Eye (tissue), 1 donor: ENCODE measurements around the gene SKI.

Experiments used
- DNase-seq: peaks from one replicate; pipeline ENCODE4 v3.0.0-alpha.2; 2015

Gene SKI

GRCh38 chr1:2345297-2346075, 117.4 kb downstream of the SKI start:
- DNase-seq = no peak

DNA sequence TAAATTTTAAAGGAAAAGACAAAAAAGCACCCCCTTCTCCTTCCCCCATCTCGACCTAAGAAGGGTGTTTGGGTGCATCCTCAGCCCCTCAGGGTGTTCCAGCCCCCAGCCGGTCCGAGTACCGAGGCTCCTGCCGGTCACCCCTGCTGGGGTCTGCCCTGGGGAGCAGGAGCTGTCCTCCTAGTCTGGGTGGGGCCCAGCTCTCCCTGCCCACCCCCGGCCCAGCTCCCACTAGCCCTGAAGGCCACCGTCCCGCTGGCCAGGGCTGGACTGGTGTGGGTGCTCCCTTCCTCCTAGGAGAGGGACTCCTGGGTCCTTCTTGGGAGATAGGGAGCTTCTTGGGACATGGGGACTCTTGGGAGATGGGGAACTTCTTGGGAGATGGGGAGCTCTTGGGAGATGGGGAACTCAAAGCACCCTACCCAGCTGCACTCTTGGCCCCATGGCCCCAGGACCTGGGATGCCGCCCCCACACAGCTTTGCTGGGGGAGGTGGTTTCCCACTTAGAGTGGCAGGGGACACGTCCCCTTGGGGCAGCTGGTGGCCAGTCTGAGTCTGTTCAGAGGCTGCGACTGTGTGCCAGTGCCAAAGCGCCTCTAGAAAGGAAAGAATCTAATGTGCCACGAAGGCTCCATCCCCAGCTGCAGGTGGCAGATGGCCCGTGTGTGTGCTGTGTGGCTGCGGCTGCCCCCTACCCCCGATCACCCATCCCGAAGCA, 118.7 kb downstream of the SKI start:
- no peak for DNase-seq

- no peak for DNase-seq
Measured at GRCh38 chr1:2347409-2347785, 119.3 kb downstream of the SKI start.

- no peak for DNase-seq
Measured at GRCh38 chr1:2347896-2348295, 119.8 kb downstream of the SKI start.

DNA sequence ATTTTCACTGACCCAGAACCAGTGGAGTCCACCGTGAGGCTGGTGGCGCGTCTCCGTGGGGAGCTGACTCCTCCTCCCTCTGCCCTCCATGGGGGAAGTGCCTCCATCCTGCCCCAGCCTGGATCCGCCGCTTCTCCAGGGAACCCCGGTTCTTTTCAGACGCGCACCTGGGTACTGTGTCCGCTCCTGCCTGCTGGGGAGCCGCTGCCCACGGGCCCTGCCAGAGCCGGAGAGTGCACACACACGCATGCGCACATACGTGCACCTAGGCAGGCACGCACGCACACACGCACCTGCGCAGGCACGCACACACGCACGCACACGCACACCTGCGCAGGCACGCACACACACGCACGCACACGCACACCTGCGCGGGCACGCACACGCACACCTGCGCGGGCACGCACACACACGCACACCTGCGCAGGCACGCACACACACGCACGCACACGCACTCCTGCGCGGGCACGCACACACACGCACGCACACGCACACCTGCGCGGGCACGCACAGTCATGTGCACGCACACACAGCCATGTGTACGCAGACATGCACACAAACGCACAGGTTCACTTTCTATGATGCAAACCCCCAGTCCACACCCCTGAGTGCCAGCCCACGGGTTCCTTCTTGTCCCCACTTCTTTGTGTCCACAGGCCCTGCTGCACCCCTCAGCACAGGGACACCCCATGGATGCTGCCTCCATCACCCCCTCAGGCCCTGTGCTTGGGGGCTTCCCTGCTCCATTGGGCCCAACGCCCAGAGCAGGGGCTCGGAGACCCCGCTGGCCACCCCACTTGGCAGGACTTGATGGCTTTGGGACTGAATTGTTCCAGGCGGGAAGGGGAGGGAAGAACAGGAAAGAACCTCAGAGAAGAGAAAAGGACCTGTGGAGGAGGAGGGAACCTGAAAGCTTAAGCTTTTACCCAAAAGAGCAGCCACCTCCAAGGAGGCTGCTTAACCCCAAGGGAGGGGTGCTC, 120.5 kb downstream of the SKI start:
- DNase-seq = no peak

DNA sequence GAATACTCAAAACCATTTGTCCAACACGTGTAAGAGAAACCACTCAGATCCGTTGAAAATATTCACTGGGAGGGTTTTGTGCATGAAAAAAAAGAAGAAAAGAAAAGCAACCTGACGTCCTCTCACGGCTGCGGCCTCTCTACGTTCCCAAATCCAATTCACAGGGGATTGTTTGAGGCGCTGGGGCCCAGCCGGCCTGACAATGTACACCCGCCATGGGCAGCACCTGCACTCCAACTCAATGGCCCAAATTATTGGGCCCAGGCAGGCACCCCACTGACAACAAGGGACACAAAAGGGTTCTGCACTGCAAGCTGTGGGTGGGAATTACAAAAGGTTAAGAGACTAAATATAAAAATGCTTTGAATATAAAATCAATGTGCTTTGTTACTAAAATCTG, 121.7 kb downstream of the SKI start:
- DNase-seq = no peak

DNA sequence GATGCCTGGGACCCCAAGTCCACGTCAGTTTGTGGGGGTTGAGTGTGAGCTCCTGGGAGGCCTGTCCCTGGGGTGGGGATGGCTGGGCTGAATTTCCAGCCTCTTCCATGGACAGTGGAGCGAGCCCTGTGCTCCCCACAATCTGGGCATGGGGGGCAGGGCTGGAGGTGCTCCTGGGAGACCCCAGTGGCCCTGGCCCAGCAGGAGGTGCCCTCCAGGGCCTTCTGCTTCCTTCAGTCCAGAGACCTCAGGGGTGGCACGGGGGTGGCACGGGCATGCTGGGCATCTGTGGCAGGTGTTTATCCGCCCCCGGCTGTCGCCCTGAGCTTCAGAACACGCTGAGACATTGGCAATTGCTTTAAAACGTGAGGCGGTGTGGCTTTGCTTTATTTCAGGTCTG, 122.4 kb downstream of the SKI start:
- no peak for DNase-seq

- DNase-seq = no peak
Measured at GRCh38 chr1:2350911-2351655, 123.0 kb downstream of the SKI start.

- no peak for DNase-seq
Measured at GRCh38 chr1:2351723-2352122, 123.6 kb downstream of the SKI start.

DNA sequence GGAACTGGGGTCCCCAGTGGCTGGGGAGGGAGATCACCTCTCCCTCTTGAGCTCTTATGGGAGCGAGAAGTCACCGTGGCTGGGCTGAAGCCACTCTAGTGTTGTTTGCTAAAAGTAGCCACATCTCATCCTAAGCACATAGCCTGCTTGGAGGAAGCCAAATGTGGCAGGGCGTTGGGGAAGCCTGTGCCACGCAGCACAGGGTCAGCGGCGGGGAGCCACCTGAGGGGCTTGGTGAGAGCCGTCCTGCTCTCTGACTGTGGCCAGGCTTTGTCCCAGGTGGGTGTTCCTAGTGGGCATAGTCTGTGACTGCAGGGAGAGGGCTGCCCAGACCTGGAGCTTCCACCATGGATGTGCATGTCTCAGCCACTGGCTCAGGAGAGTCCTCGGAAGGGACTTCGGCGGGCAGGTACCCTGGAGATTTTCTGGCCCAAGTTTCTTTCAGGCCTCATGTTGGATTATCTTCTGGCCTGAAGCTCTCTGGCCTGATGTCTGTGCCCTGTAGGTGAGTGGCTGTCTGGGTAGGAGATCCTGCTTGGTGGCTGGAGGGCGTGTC, 124.3 kb downstream of the SKI start:
- no peak for DNase-seq

DNA sequence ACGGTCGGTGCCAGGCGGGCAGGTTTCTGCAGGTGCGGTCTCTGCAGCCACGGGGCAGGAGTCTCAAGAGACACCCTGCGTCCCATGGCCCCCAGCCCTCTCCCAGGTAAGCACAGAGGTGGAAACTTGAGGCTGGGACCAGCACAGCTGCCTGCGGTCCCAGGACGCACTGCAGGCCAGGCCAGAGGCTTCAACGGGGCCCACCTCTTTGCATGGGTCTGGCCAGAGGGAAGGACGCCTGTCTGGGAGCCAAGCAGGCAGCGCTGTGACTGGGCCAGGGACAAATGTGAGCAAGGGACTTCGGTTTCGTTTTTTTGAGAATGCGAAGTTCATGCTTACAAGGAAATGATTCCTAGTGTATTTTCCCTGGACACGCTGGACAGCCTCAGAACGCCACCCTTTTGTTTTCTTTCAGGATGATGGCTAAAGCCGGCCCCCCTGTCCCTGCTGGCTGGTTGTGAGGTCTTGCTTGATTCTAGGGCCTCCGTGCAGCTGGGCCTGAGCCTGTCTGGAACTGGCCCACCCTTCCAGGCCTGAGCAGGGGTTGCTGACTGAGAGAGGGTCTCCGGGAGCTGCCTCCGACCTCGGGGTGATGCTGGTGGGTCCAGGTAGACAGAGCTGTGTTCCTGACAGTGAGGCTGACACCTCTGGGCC, 124.9 kb downstream of the SKI start:
- DNase-seq = no peak

- DNase-seq = no peak
Measured at GRCh38 chr1:2353551-2354438, 125.7 kb downstream of the SKI start.

DNA sequence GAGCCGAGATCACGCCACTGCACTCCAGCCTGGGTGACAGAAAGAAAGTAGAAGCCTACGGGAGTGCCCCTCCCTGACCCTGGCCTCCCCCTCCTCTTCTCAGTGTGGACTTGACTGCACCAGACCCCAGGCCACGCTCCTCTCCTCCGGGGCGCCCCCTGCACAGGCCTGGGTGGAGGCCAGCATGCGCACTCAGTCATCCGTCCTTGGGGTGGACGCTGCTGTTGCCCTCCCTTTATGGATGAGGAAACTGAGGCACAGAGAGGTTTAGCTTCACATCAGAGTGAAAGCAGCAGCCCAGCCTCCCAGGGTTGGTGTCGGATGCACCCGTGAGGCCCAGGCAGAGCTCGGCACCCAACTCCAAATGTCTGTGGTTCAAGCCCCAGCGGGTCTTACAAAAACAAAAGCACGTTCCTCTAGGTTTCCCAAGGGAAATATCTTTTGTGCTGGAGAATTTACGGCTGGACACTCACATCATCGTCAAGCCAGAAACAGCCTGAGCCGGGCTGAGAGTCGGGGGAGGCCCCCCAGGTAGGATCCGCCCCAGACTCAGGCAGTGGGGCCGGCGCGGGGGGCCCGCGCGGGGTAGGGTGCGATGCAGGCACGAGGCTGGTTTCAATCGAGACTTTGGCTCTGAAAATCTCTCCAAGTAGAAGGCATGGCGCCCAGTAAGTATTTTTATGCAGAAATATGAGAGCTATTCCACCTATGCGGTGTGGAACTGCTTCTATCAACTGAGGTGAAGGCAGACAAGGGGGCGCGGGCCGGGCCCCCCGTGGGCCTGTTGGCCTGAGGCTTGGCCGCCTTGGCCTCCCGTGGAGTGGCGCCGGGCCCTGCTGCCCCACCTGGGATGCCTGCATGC, 126.6 kb downstream of the SKI start:
- peak; percentile 37 for DNase-seq

DNA sequence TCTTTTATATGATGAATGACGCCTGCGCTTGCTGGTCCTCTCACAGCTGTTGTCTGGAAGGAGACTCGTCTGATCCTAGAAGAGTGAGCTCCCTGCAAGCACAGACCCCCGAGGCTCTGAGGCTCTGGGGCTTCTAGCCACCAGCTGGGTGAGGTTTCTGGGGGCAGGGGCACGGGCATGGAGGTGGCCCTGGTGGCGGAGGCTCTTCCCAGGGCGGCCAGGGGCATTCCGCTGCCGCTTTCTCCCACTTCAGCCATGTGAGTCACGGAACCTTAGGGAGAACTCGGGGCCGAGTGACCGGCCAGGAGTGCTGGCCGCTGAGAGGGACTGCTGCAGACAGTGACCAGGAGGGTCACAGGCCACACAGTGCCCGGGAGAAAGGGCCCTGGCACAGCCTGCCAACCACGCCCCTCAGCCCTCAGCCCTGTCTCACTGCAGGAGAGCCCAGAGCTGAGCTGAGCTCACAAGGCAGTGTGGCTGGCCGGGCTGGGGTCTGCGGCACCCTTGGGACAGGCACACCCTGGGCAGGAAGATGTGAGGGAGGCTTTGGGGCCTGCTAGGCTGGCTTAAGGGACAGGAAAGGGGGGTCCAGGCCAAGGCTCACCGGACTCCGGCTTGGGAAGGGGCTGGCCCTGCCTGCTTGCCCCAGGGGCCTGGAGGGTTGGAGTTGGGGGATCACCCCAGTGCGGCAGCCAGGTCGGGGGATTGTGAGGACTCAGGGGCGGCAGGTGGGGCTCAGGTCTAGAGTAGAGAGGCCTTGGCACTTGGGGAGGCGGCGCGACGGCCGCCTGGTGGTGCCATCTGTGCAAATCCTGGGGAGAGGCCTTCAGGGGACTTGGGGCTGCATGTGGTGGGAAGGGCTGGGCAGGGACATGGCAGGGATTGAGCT, 127.5 kb downstream of the SKI start:
- peak; percentile 21 for DNase-seq

GRCh38 chr1:2356401-2356800, 128.3 kb downstream of the SKI start:
- no peak for DNase-seq

GRCh38 chr1:2356911-2357845, 129.1 kb downstream of the SKI start:
- DNase-seq = no peak

DNA sequence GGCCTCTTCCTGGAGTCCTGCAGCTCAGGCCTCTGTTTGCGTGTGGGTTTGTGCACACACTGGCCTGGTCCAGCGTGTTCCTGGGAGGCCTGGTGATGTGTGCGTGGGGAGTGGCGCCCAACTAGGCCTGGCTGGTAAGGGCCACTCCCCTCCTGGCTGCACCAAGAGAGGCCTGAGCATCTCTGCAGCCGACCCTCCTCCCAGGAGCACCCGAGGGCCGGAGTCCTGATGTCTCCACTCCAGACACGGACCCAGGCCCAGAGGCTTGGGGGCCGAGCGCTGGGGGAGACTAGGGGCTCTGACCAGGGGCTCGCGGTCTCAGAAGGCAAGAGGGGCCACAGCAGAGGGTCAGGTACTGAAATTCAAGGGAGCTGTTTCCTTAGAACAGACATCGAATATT, 130.0 kb downstream of the SKI start:
- DNase-seq = no peak
